Progenitor cell of endocrine pancreas (in vitro differentiated cells): ENCODE results near the gene C20orf204. TPM values are rescaled to one million over a fixed set of nuclear protein-coding genes. Genes with fewer than 3 reads are reported as not detected.

Experiments used
- DNase-seq: peaks from one replicate; pipeline ENCODE4 v3.0.0; 2021; ENCODE audit warnings: low spot score; ENCODE audit not compliant: unreplicated experiment
- H3K27ac Mint-ChIP-seq: 2 replicates; pipeline ENCODE4 v1.8.0; 2021; ENCODE audit warnings: mild to moderate bottlenecking, moderate library complexity, mixed read lengths
- H3K27me3 Mint-ChIP-seq: 2 replicates; pipeline ENCODE4 v1.8.0; 2021; ENCODE audit warnings: mixed read lengths
- H3K36me3 Mint-ChIP-seq: 2 replicates; pipeline ENCODE4 v1.8.0; 2022; ENCODE audit warnings: mixed read lengths; ENCODE audit not compliant: insufficient read depth
- H3K4me1 Mint-ChIP-seq: 2 replicates; pipeline ENCODE4 v1.8.0; 2021; ENCODE audit warnings: low read depth, mixed read lengths
- H3K4me3 Mint-ChIP-seq: 2 replicates; pipeline ENCODE4 v1.8.0; 2021; ENCODE audit warnings: low read depth, mild to moderate bottlenecking, moderate library complexity, mixed read lengths
- H3K9me3 Mint-ChIP-seq: 2 replicates; pipeline ENCODE4 v1.8.0; 2021; ENCODE audit warnings: low read depth, mixed read lengths
- long read RNA-seq: library from polyadenylated mRNA; unstranded; transcript quantifications from one replicate; pipeline ENCODE4 v2.0.0, GENCODE V29; 2020
- total RNA-seq: library from RNA; stranded (reverse); gene quantifications from 2 replicates; pipeline ENCODE4 v1.2.1, GENCODE V29; 2021
- TF ChIP-seq, protein P1 (sequence below): fragments of 200-600 bp; sonication (generic); IDR thresholded peaks from one replicate; pipeline ENCODE4 v1.5.0; 2021; ENCODE audit warnings: antibody characterized with exemption, mild to moderate bottlenecking; ENCODE audit not compliant: unreplicated experiment

Gene C20orf204, protein sequence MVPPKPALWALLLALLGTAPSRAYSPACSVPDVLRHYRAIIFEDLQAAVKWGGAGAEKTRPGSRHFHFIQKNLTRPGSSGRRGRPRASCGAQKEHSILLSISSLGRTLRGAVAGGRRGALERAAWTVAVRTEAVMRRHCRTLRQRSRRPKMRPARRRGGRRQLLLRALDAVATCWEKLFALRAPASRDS
- total RNA-seq: 3.3 and 3.4 TPM in 2 replicates
- long read RNA-seq: 0 reads

DNA sequence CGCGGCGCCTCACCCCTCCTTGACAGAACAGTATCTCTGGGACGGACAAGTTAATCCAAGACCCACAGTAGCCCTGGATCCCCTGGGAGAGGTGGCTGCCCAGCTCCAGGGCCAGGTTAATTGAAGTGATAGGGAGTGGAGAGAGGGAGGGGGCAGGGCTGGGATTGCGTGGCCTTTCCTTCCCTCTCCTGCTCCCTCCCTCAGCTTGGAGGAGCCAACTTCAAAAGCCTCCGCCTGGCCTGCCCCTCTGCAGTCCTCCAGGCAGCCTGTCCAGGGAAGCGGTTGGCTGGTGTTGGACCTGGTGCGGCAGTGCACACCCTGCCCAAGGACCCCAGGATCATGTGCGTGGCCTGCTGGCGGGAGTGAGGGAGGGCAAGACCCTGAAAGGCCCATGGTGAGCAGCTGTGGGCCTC, at the start of gene C20orf204:
TSS of gene C20orf204 (plus strand) at position 250 of the 413 bp plus-strand sequence. CDS start at position 392, 142 bp downstream.
- Mint-ChIP-seq H3K36me3 (peaks cover 11% of the 10 kb centered on the region), H3K27me3 (peaks cover 12% of the 10 kb centered on the region), H3K27ac (no peak within 1 kb of the TSS), H3K9me3 (no peaks in the 10 kb centered on the region), H3K4me3 (no peak within 1 kb of the TSS), H3K4me1 (peaks cover 16% of the 10 kb centered on the region)
- TF ChIP-seq, protein P1, sequence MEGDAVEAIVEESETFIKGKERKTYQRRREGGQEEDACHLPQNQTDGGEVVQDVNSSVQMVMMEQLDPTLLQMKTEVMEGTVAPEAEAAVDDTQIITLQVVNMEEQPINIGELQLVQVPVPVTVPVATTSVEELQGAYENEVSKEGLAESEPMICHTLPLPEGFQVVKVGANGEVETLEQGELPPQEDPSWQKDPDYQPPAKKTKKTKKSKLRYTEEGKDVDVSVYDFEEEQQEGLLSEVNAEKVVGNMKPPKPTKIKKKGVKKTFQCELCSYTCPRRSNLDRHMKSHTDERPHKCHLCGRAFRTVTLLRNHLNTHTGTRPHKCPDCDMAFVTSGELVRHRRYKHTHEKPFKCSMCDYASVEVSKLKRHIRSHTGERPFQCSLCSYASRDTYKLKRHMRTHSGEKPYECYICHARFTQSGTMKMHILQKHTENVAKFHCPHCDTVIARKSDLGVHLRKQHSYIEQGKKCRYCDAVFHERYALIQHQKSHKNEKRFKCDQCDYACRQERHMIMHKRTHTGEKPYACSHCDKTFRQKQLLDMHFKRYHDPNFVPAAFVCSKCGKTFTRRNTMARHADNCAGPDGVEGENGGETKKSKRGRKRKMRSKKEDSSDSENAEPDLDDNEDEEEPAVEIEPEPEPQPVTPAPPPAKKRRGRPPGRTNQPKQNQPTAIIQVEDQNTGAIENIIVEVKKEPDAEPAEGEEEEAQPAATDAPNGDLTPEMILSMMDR: no peak
- DNase-seq: no peak

DNA sequence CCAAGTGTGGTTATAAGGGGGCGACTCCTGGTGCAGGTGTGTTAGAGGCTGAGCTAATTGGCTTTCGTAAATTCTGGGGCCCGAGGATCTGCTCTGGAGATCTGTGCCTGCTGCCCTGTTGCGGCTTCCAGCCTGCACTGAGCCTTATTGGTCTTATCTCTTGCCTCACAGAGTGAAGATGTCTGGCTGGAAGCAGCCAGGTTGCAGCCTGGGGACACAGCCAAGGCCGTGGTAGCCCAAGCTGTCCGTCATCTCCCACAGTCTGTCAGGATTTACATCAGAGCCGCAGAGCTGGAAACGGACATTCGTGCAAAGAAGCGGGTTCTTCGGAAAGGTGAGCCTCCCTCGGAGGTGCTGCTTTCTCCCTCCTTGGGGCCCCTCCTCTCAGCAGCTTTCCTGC, 35.1 kb upstream of the C20orf204 start:
- DNase-seq: no peak
- Mint-ChIP-seq H3K36me3 (peaks cover 24% of the 10 kb centered on the region), H3K27me3 (no peaks in the 10 kb centered on the region), H3K4me1 (peaks cover 5% of the 10 kb centered on the region), H3K4me3 (no peak overlapping the region), H3K9me3 (no peaks in the 10 kb centered on the region), H3K27ac (no peak overlapping the region)
- TF ChIP-seq, protein P1: no peak

DNA sequence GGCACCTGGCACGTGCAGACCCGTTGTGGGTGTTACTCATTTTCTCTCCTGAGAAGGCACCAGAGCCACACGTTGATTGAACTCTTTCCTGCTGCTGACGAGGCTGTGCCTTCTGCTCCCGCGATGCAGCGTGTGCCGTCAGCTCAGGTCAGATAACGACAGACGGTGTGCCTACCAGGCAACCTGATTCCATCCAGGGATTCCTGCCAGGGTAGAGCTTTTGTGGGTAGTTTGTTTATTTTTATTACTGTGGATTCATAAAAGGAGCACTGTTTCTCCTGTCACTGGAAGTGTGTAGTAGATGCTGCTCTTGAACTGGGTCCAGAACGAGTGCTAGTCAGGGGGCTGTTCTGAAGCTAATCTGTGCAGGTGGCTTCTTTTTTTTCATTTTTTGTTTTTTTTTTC, 34.4 kb upstream of the C20orf204 start:
- Mint-ChIP-seq H3K4me1 (peaks cover 5% of the 10 kb centered on the region), H3K9me3 (no peaks in the 10 kb centered on the region), H3K4me3 (no peak overlapping the region), H3K36me3 (peaks cover 25% of the 10 kb centered on the region), H3K27me3 (no peaks in the 10 kb centered on the region), H3K27ac (no peak overlapping the region)
- TF ChIP-seq, protein P1: no peak
- no peak for DNase-seq

DNA sequence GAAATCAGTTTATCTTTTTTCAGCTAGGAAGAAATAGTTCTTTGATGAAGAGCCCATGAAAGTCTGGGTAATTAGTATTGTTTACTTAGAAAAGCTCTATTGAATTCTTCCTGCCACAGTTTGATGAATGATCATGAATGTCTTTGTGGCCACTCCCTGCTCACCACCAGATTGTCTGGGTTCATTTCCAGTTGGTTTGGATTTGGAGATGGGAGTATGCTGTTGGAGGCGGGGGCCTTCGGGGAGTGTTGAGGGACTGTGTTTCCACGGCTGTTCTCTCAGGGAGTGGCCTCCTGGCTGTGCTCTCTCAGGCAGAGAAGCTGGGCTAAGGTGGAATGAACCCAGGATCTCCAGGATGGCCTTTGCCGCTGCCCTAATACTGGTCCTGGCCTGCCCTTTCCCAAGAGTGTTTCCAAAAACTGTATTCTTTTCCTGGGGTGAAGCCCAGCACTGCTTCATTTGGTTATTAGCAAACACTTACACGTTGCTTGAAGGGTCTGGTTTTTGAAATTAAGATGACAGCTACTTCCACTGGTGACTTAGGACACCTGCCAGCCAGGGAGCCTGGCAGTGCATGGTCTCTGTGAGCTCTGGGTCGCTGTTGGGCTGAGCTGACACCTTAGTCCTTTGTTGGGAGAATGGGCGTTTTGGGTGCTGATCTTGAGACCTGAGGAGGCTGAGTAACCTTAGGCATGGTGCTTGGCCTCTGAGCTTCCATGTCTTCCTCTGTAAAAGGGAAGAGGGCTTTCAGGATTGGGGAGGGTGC, 31.8 kb upstream of the C20orf204 start:
- Mint-ChIP-seq H3K9me3 (no peaks in the 10 kb centered on the region), H3K4me3 (no peak overlapping the region), H3K36me3 (peaks cover 29% of the 10 kb centered on the region), H3K27me3 (no peaks in the 10 kb centered on the region), H3K27ac (peak overlapping the region; percentile 74), H3K4me1 (peaks cover 5% of the 10 kb centered on the region)
- DNase-seq: no peak
- TF ChIP-seq, protein P1: no peak

DNA sequence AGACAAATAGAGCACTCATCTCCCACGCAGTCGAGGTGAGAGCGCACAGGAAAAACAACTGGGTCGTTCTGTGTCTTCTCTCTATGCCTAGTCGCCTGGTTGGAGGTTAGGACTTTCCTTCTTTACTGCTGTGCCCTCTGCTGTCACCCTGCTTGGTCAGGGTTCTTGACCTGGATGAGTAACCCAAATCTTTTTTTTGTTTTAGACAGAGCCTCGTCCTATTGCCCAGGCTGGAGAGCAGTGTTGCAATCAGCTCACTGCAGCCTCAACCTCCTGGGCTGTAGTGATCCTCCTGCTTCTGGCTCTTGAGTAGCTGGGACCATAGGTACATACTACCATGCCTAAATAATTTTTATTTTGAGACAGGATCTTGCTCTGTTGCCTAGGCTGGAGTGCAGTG, 30.6 kb upstream of the C20orf204 start:
- H3K36me3 Mint-ChIP-seq: peaks cover 30% of the 10 kb centered on the region
- TF ChIP-seq, protein P1: no peak

More for the DNA sequence above, 30.6 kb upstream of the C20orf204 start:
- Mint-ChIP-seq H3K4me3 (no peak overlapping the region), H3K27ac (no peak overlapping the region), H3K9me3 (no peaks in the 10 kb centered on the region), H3K4me1 (peaks cover 5% of the 10 kb centered on the region), H3K27me3 (no peaks in the 10 kb centered on the region)
- DNase-seq: no peak
